ENCODE results near the gene NKD2. TPM values are rescaled to one million over a fixed set of nuclear protein-coding genes. Genes with fewer than 3 reads are reported as not detected.

NKD2 gene
- total and polyA plus RNA-seq, 2 of the 4 experiments (the other 2 are of a cell fraction): not detected

DNA sequence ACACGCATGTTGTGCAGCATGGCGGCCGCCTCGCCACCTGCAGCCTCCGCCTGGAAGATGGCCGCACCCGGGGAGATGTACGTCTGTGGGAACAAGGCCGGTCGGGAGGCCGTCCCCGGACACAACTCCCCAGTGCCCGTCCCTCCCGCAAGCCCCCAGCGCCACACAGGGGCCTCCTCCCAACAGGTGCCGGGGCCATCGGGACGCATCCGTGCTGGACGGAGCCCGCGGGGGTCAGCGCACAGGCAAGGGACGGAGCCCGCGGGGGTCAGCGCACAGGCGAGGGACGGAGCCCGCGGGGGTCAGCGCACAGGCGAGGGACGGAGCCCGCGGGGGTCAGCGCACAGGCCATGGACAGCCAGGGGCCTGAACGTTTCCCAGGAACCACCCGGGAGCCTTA is 76.8 kb downstream of the NKD2 start:
- Histone ChIP-seq H4K91ac (ENCODE audit: insufficient read depth, low read depth, low read length) (no peak overlapping the region), H3K56ac (ENCODE audit: extremely low read depth, insufficient read depth, low read length) (no peak overlapping the region), H3K27ac (ENCODE audit: insufficient read depth, low read length) (no peak overlapping the region), H4K20me1 (ENCODE audit: insufficient read depth, low read length) (no peaks in the 10 kb centered on the region; the same call in 1 of the 2 replicates), H3K9ac (ENCODE audit: low read depth, low read length) (no peak overlapping the region), H2BK120ac (ENCODE audit: low read depth, low read length) (no peak overlapping the region), H3K18ac (ENCODE audit: low read depth, low read length) (no peak overlapping the region), H3K14ac (replicated peaks; ENCODE audit: low read depth, low read length) (no peak overlapping the region), H3K79me1 (ENCODE audit: low read depth in 1 of 2, low read length in 2 of 2) (no peaks in the 10 kb centered on the region), H3K4me2 (ENCODE audit: low read depth, low read length) (no peak overlapping the region), H4K5ac (ENCODE audit: low read depth, low read length) (no peak overlapping the region), H2BK20ac (ENCODE audit: low read depth, low read length) (no peak overlapping the region), H2BK15ac (ENCODE audit: low read depth, low read length) (no peak overlapping the region), H2AK9ac (replicated peaks; ENCODE audit: low read depth, low read length, poor library complexity) (no peak overlapping the region), H2AFZ (replicated peaks; ENCODE audit: low read length, poor library complexity) (no peak overlapping the region), H3K9me3 (ENCODE audit: control insufficient read depth, insufficient read depth, low read length) (no peaks in the 10 kb centered on the region), H3K9me1 (ENCODE audit: insufficient read depth, low read length) (no peaks in the 10 kb centered on the region), H3K4me3 (ENCODE audit: insufficient read depth, low read depth, low read length) (no peak overlapping the region), H3K36me3 (ENCODE audit: control insufficient read depth, insufficient read depth, low read length) (peaks cover 21% of the 10 kb centered on the region; the same call in 1 of the 2 replicates), H4K8ac (ENCODE audit: low read depth in 2 of 2, low read length in 2 of 2) (no peak overlapping the region), H2BK5ac (ENCODE audit: low read depth, low read length, poor library complexity, severe bottlenecking) (no peak overlapping the region), H3K4me1 (ENCODE audit: control insufficient read depth, insufficient read depth, low read length) (no peaks in the 10 kb centered on the region), H3K23ac (ENCODE audit: low read depth, low read length) (no peak overlapping the region), H2AK5ac (ENCODE audit: low read depth, low read length) (no peak overlapping the region), H3K27me3 (ENCODE audit: control insufficient read depth, insufficient read depth, low read length) (no peaks in the 10 kb centered on the region), H3K4ac (ENCODE audit: low read depth, low read length) (no peak overlapping the region)
- ChIA-PET CTCF (no interaction called here), POLR2A (ENCODE audit: unreplicated experiment) (no interaction called here)
- intact Hi-C loops (cut with micrococcal nuclease): no loop called here
- no peak for TF ChIP-seq CHD1 (IDR thresholded peaks at IDR 0.05; ENCODE audit: low read depth, low read length)
- TF ChIP-seq POLR2A (IDR thresholded peaks at IDR 0.05; ENCODE audit: low read depth, low read length): no peak
- TF ChIP-seq MAFK (IDR thresholded peaks at IDR 0.05; ENCODE audit: low read depth, low read length): no peak
- TF ChIP-seq, protein P1, sequence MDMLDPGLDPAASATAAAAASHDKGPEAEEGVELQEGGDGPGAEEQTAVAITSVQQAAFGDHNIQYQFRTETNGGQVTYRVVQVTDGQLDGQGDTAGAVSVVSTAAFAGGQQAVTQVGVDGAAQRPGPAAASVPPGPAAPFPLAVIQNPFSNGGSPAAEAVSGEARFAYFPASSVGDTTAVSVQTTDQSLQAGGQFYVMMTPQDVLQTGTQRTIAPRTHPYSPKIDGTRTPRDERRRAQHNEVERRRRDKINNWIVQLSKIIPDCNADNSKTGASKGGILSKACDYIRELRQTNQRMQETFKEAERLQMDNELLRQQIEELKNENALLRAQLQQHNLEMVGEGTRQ (IDR thresholded peaks at IDR 0.05; ENCODE audit: low read depth, low read length): no peak
- no peak for TF ChIP-seq RCOR1 (IDR thresholded peaks at IDR 0.05; ENCODE audit: insufficient replicate concordance, low read length)
- no peak for TF ChIP-seq BHLHE40 (IDR thresholded peaks at IDR 0.05; ENCODE audit: low read depth, low read length)
- TF ChIP-seq MXI1 (IDR thresholded peaks at IDR 0.05; ENCODE audit: borderline replicate concordance, low read depth, low read length): no peak
- no peak for TF ChIP-seq SMC3 (IDR thresholded peaks at IDR 0.05; ENCODE audit: low read depth, low read length)
- no peak for TF ChIP-seq RAD21 (IDR thresholded peaks at IDR 0.05; ENCODE audit: low read length)
- TF ChIP-seq, protein P2, sequence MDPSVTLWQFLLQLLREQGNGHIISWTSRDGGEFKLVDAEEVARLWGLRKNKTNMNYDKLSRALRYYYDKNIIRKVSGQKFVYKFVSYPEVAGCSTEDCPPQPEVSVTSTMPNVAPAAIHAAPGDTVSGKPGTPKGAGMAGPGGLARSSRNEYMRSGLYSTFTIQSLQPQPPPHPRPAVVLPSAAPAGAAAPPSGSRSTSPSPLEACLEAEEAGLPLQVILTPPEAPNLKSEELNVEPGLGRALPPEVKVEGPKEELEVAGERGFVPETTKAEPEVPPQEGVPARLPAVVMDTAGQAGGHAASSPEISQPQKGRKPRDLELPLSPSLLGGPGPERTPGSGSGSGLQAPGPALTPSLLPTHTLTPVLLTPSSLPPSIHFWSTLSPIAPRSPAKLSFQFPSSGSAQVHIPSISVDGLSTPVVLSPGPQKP (IDR thresholded peaks at IDR 0.05; ENCODE audit: borderline replicate concordance, low read depth, low read length): no peak
- no peak for TF ChIP-seq CEBPB (IDR thresholded peaks at IDR 0.05; ENCODE audit: low read depth, low read length)
- no peak for TF ChIP-seq RFX5 (IDR thresholded peaks at IDR 0.05; ENCODE audit: low read depth, low read length)
- TF ChIP-seq, protein P3, sequence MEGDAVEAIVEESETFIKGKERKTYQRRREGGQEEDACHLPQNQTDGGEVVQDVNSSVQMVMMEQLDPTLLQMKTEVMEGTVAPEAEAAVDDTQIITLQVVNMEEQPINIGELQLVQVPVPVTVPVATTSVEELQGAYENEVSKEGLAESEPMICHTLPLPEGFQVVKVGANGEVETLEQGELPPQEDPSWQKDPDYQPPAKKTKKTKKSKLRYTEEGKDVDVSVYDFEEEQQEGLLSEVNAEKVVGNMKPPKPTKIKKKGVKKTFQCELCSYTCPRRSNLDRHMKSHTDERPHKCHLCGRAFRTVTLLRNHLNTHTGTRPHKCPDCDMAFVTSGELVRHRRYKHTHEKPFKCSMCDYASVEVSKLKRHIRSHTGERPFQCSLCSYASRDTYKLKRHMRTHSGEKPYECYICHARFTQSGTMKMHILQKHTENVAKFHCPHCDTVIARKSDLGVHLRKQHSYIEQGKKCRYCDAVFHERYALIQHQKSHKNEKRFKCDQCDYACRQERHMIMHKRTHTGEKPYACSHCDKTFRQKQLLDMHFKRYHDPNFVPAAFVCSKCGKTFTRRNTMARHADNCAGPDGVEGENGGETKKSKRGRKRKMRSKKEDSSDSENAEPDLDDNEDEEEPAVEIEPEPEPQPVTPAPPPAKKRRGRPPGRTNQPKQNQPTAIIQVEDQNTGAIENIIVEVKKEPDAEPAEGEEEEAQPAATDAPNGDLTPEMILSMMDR (conservative IDR thresholded peaks at IDR 0.05; ENCODE audit: low read depth, low read length): no peak
- TF ChIP-seq FOS (IDR thresholded peaks at IDR 0.05; ENCODE audit: low read depth, low read length): no peak
- no peak for TF ChIP-seq MAZ (IDR thresholded peaks at IDR 0.05; ENCODE audit: borderline replicate concordance, low read depth, low read length)
- TF ChIP-seq NFE2L2 (IDR thresholded peaks at IDR 0.05; ENCODE audit: low read depth, low read length): no peak
- dilution Hi-C loops (cut with HindIII; ENCODE audit: low sequenced_read_pairs, unreplicated experiment): no loop called here
- ATAC-seq (ENCODE audit: low read depth) (no peak), DNase-seq (no peak)
- WGBS, 2 experiments (ENCODE audit: extremely low coverage in 2 of 2, insufficient read length in 1 of 2): 97% methylated on average over 26 of the region's 39 CpGs; no CpG with 5 or more reads in 1 of the 2 experiments
- in situ Hi-C loops (cut with MboI; ENCODE audit: low sequenced_read_pairs): no loop called here
- BruUV-seq (replicated peaks): no TSS peak

All from IMR-90 (cell line).